D721Med (cell line): ENCODE measurements around the gene FAM167B.

Experiments
- DNase-seq: peaks from one replicate; pipeline ENCODE4 v3.0.0; 2011; ENCODE audit warnings: low spot score; ENCODE audit not compliant: insufficient read length
- FAIRE-seq: peaks from 2 replicates; lab custom pipeline; 2011; peaks lifted over from hg19 to GRCh38; lab: Jason Lieb, UNC
- TF ChIP-seq, protein P1 (sequence below): IDR thresholded peaks from 2 replicates; pipeline ENCODE4 v1.5.1; 2012; ENCODE audit warnings: mild to moderate bottlenecking, control low read depth; ENCODE audit not compliant: insufficient read depth; ENCODE audit errors: missing control alignments

FAM167B gene

DNA sequence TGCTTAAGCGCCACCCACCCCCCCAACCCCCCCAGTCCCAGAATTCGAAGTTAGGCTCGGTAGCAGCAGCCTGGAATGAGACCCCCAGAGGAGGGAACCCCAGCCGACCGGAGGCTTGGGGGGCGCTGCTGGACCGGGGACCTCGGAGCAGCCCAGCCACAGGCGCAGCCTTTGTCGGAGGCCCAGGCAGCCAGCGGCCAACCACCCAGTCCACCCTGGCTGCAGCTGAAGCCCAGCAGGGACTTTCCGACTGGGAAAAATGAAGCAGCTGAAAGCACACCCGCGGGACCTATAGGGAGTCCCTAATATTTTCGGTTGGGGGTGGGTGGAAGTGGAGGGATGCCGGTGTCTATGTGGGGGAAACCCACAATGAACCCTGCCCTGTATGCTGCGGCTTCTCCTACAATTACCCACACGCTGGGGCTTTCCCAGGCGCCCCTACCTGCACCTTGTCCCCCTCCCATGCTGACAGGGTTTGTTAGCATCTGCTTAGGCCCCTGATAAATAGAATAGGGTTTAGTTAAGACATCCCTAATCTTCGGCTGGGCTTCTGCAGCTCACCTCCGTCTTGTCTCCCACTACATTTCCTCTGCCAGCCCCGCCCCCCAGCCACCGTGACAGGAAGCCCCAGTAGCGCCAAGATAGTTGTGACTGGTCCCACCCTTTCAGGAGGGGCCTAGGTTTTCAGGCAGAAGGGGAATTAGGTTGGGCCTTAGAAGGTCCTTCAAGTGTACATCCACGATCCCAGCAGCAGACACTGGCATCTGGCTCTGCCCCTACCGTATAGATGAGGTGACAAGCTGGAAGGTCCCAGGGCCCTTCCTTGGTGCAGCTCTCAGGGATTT lies 45.8 kb upstream of the FAM167B start:
- DNase-seq (no peak), FAIRE-seq (no peak)

DNA sequence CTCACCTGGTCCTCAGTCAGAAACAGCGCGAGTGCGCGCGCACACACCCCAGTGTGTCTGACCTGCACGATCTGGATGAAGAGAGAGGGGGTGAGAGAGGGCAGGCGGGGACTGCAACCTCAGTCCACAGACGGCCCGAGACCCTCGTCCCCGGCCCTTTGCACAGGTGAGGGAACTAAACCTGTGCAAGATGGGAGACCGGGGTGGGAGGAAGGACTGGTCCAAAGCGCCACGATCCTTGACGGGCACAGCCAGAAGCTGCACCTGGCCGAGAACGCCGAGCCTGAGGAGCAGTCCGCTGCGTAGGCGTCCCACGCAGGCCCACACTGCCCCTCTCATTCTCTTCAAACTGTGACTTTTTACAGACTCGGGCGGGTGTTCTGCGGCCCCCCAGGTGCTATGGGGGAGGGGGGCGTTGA lies 42.1 kb upstream of the FAM167B start:
- FAIRE-seq: no peak
- TF ChIP-seq, protein P1, sequence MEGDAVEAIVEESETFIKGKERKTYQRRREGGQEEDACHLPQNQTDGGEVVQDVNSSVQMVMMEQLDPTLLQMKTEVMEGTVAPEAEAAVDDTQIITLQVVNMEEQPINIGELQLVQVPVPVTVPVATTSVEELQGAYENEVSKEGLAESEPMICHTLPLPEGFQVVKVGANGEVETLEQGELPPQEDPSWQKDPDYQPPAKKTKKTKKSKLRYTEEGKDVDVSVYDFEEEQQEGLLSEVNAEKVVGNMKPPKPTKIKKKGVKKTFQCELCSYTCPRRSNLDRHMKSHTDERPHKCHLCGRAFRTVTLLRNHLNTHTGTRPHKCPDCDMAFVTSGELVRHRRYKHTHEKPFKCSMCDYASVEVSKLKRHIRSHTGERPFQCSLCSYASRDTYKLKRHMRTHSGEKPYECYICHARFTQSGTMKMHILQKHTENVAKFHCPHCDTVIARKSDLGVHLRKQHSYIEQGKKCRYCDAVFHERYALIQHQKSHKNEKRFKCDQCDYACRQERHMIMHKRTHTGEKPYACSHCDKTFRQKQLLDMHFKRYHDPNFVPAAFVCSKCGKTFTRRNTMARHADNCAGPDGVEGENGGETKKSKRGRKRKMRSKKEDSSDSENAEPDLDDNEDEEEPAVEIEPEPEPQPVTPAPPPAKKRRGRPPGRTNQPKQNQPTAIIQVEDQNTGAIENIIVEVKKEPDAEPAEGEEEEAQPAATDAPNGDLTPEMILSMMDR: no peak
- no peak for DNase-seq

More for the DNA sequence above, 45.8 kb upstream of the FAM167B start:
- TF ChIP-seq, protein P1: no peak

DNA sequence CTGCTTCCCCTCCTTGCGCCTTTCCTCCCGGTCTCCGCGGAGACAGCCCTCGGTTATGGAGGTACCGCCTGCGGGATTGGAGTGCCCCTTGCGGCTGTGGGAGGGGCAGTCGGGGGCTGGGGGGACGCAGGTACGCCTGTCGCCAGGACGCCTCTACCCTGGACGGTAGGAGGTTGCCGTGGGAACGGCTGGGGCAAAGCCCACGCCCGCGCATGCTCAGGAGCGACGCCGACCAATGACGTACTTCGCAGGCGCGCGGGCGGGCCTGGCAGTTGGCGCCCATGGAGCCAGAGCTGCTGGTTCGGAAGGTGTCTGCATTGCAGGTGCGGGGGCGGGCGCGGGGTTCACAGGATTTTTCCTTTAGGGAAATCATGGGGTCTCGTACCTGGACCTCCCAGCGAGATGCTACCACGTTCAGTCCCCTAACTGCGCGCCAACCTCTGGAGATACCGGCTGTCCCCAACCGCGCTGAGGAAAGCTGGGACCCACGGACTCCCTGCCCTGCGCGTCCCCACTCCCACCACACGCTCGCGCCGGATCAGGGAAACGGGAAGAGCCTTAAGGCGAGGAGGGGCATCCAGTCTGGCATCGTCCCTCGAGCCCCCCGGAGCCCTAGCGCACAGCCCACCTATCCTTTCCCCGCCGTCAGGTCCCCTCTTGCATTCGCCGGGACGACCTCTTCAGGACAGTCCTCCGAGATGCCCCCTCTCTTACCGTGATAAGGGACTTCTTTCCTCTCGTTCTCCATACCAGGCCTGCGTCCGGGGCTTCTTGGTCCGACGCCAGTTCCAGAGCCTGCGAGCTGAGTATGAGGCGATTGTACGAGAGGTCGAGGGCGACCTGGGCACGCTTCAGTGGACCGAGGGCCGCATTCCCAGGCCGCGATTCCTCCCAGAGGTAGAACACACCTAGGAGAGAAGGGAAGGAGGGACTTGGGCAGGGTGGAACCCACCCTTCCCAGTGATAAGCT lies 41.3 kb upstream of the FAM167B start, which contains the start of gene IQCC:
IQCC (plus strand) TSS at position 271 of the 970 bp plus-strand sequence; CDS start at position 282, 11 bp downstream.
- TF ChIP-seq, protein P1: no peak
- FAIRE-seq: no peak
- peak; percentile 94 for DNase-seq

DNA sequence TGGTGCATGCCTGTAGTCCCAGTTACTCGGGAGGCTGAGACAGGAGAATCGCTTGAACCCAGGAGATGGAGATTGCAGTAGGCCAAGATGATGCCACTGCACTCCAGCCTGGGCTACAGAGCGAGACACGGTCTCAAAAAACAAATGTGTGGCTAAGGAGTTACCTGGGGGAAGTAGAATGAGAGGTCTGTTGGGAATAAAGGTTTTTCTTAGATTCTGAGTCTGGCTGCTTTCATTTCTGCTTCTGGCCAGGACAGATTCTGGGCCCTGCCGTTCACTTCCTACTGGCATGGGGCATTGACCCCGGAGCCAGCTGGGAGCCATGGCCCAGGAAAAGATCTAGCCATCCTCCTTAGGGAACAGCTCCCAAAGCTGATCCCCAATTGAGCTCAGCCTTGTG lies 38.6 kb upstream of the FAM167B start:
- FAIRE-seq (no peak), DNase-seq (no peak)
- TF ChIP-seq, protein P1: no peak

DNA sequence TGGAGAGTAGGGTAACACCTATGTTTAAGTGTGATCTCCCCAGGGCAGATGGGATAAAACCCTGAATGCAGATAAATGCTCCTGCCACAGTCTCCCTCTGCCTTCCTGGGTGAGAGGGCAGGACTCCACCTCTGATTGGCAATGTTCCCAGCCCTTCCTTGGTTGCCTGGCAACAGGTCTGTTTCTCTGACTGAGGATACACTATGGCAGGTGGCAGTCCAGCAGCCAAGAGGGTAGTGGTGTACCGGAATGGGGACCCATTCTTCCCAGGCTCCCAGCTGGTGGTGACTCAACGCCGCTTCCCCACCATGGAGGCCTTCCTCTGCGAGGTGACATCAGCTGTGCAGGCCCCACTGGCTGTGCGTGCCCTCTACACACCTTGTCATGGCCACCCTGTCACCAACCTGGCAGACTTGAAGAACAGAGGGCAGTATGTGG lies 38.1 kb upstream of the FAM167B start, which contains the start of gene DCDC2B:
DCDC2B (plus strand) TSS at position 199 of the 438 bp plus-strand sequence; CDS start at position 204, 5 bp downstream.
- TF ChIP-seq, protein P1: no peak
- DNase-seq: no peak
- FAIRE-seq: no peak

DNA sequence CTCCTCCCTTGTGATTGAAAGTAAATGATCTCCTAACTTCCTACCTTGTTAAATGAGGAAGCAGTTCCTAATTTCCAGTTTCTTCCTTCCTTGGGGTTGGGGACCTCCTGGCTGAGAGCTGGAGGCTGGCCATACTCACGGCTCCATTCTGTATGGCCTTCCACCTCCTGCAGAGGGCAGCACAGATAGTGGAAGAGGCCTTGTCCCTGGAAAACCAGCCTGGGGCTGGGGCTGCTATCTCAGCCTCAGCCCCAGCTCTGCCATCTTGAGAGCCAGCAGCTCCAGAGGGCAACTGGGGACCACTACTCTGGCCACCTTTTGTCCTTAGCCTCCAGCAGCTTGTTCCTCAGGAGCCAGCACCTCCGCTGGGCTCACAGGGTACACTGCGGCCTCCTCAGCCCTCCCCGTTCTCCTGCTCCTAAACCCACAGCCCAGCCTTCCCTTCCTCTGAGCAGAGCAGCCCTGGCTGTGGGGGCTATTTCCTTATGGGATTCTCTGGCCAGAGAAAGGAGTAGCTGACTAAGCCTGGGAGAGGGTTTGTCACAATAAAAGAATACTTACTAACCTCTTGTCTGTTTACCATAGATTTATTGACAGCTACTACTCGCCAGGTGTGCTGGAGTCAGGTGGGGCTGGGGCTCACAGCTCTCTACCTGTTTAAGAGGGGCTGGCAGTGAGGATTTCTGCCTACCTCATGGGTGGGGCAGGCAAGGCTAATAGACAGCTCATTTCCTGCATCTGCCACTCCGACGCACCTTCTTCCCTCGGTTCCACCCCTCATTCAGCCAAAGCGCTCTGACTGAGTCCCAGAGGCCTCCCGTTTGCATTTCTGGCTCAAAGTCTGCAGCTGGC lies 31.2 kb upstream of the FAM167B start:
- TF ChIP-seq, protein P1: peak; percentile 74
- DNase-seq (peak; percentile 50), FAIRE-seq (no peak)
